HG03175 (cell line): Measurements from ENCODE around the gene CLIC3.

Experiments used
- ATAC-seq: cut with Tn5 transposase; IDR thresholded peaks from one replicate; pipeline ENCODE4 v1.9.1; 2021; ENCODE audit warnings: mild to moderate bottlenecking, moderate library complexity; ENCODE audit not compliant: unreplicated experiment

The CLIC3 gene

GRCh38 chr9:137018761-137019559, 22.6 kb upstream of the CLIC3 start:
- ATAC-seq, result no peak

DNA sequence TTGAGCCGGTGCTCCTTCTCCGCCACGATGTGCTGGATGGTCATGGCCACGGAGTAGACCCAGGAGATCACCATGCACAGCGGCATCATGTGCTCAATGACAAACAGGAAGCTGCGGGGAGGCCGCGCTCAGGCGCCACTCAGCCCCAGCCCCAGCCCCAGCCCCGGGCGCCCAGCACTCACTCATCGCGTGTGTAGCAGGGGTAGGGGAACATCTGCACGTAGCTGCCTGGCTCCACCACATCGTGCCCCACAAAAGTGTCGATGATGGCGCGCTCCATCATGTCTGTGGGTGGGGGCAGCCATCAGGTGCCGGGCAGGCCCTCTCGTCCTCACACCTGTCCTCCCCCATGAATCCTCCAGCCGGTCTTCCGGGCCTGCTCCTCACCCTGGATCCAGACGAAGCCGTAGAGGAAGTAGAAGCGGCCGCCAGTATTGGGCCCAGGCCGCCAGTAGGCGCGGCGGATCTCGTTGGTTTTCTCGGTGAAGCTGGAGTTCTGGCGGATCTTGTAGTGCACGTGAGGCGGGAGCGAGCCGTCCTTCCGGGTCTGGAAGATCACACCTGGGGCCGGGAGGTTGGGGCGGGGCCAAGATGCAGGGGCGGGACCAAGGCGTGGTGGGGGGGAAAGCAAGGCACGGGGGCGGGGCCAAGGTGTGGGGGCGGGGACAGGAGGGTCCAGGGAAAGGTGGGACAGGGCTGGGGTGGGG, 21.6 kb upstream of the CLIC3 start:
- ATAC-seq, result no peak

GRCh38 chr9:137017071-137017470, 20.7 kb upstream of the CLIC3 start:
- ATAC-seq, result no peak

- ATAC-seq, result no peak
Measured at GRCh38 chr9:137016436-137016835, 20.1 kb upstream of the CLIC3 start.

DNA sequence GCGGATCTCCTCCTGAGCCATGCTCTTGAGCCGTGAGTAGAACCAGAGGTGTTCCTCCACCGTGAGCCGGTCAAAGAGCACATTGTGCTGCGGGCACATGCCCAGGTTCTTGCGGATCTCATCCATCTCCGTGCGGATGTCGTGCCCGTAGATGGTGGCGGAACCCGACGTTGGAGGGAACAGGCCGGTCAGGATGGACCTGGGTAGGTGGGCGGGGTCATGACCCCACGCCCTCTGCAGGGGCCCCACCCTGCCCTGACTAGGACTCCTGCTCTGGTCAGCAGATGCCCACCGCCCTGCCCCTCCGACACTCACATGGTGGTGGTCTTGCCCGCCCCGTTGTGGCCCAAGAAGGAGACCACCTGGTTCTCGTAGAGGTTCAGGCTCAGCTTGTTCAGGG, 19.6 kb upstream of the CLIC3 start:
- ATAC-seq, result no peak

DNA sequence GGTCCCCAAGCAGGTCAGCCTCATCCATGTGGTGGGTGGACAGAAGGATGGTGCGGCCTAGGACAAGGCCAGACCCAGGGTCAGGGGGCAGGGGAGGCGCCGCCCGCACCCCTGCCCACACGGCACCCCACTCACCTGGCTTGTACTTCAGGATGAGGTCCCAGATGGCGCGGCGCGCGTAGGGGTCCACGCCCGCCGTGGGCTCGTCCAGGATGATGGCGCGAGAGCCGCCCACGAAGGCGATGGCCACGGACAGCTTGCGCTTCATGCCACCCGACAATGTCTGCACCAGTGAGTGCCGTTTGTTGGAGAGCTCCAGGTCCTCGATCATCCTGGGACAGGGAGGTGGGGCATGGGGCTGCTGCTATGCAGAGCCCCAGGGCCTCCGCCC, 19.2 kb upstream of the CLIC3 start:
- ATAC-seq, result no peak

DNA sequence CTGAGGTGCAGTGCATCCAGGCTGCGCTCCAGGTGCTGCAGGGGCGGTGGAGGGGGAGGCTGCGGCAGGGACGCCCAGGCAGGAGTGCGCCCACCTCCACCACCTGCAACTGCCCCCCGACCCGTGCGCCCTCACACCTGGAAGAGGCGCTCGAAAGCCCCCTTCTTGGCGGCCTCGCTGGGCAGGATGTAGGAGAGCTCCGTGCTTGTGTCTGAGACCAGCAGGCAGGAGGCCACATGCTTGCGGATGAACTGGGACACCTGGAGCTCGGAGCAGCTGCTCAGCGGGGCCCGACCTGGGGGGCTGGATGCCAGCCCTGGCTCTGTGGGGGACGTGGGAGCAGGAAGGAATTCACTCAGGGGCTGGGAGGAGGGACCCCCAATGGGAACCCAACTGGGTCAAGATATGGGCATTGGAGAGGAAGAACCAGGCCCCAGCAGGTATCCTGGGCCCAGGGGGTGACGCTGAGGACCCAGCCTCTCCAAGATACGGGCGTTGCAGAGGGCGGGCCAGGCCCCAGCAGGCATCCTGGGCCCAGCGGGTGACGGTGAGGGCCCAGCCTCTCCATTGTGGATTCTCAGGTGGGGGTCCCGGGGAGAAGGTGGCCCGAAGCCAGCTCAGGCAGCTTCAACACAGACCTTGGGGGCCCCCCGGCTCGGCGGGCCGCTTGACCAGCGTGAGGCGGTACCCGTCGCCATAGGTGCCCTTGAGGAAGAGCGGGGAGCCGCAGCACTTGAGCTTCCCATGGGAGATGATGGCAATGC, 18.6 kb upstream of the CLIC3 start:
- ATAC-seq, result no peak

- ATAC-seq, result no peak
Measured at GRCh38 chr9:137014166-137014565, 17.8 kb upstream of the CLIC3 start.

GRCh38 chr9:137013571-137013940, 17.2 kb upstream of the CLIC3 start:
- no peak for ATAC-seq

GRCh38 chr9:137012694-137013570, 16.6 kb upstream of the CLIC3 start:
- no peak for ATAC-seq

GRCh38 chr9:137011907-137012675, 15.7 kb upstream of the CLIC3 start:
- no peak for ATAC-seq

DNA sequence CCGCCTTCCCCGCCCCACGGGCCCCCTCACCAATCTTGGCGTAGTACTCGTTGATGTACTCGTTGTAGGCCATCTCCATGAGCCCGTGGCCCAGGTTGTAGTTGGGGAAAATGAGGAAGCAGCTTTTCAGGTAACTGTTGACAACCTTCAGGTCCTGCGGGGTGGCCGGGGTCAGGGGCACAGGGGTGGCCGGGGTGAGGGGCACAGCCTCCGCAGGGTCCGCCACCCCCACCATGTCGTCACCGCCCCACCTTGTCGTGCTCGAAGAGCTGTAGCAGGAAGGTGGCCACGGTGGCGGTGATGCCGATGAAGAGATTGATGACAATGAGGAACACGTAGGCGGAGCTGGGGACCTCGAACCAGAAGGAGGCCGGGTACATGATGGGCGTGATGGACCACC, 14.8 kb upstream of the CLIC3 start:
- ATAC-seq, result no peak

- ATAC-seq, result no peak
Measured at GRCh38 chr9:137009938-137010732, 13.8 kb upstream of the CLIC3 start.

GRCh38 chr9:137009217-137009616, 12.8 kb upstream of the CLIC3 start:
- ATAC-seq, result no peak

- ATAC-seq, result no peak
Measured at GRCh38 chr9:137008312-137008711, 11.9 kb upstream of the CLIC3 start.

- no peak for ATAC-seq
Measured at GRCh38 chr9:137007816-137008270, 11.5 kb upstream of the CLIC3 start.

DNA sequence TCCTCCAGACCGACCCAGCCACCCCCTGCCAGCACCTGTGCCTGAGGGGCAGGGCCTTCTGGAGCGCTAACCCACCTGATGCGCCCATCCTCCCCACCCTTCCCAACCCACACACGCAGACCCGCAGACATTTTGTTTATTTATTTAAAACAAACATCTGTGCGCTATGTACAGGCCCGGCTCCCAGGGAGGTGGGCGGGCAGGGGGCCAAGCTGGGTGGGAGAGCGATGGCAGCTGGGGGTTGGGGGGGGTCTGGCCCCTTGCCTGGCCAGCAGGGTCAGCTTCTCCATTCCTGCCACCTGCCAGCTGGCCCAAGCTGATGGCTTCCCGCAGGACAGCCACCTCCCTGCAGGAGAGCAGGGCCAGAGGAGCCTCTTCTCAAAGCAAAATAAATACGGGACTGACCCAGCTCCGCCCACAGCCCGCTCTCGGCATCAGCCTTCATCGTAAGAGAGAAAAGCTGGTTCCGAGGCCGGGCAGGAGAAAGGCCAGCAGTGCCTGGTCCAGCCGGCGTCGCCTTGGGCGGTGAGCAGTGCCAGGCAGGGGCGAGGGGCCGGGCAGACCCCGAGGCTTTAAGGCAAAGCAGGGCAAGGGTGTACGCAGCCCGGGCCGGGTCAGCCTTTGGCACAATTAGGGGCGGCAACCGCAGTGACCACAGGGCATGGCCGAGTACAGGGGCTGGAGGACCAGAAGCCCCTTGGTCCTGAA, 10.9 kb upstream of the CLIC3 start:
- ATAC-seq, result no peak
